H1 (cell line): ENCODE measurements around the gene RPS6KA2. TPM values are rescaled to one million over a fixed set of nuclear protein-coding genes. Genes with fewer than 3 reads are reported as not detected.

Experiments
- BACH1 ChIP-seq: IDR thresholded peaks from 2 replicates; pipeline ENCODE4 v1.6.1; 2012; ENCODE audit warnings: low read length, improper control_type of control experiment
- HDAC2 ChIP-seq, 2 experiments: fragments of 300-600 bp in 1 of 2; sonication (generic) in 1 of 2; IDR thresholded peaks; 2 replicates each; pipeline ENCODE4 v1.6.1; 2011 to 2012; ENCODE audit warnings: low read depth in 2 of 2, low read length in 2 of 2, mild to moderate bottlenecking in 2 of 2, moderate library complexity in 2 of 2, borderline replicate concordance in 1 of 2, inconsistent platforms in 1 of 2
- JUN ChIP-seq: IDR thresholded peaks from 2 replicates; pipeline ENCODE4 v1.6.1; 2011; ENCODE audit warnings: low read depth, mild to moderate bottlenecking, improper control_type of control experiment, low read length
- POLR2AphosphoS5 ChIP-seq: IDR thresholded peaks from 2 replicates; pipeline ENCODE4 v1.6.1; 2011; ENCODE audit warnings: low read depth, low read length
- RAD21 ChIP-seq, 2 experiments: IDR thresholded peaks in 1 of 2; conservative IDR thresholded peaks in 1 of 2; 2 replicates each; pipeline ENCODE4 v1.6.1; 2011; ENCODE audit warnings: low read depth in 2 of 2, low read length in 2 of 2, improper control_type of control experiment in 1 of 2, inconsistent platforms in 1 of 2, mild to moderate bottlenecking in 1 of 2, moderate library complexity in 1 of 2
- TEAD4 ChIP-seq: IDR thresholded peaks from 2 replicates; pipeline ENCODE4 v1.6.1; 2012; ENCODE audit warnings: low read depth, low read length, inconsistent platforms, mixed read lengths
- polyA plus RNA-seq, 7 experiments: library from polyadenylated mRNA; depleted of rRNA in 3 of 7; stranded (reverse) in 5 of 7; unstranded in 2 of 7; fragments of >200 nt in 5 of 7; fragments of 200-250 nt in 2 of 7; gene quantifications; 1 replicate in 5 of 7; 2 replicates in 1 of 7; 4 replicates in 1 of 7; pipeline versions ENCODE4 v1.2.1 to v1.2.3, GENCODE V29; 2011 to 2013; ENCODE audit warnings: missing spikeins in 2 of 7, mixed read lengths in 2 of 7
- total RNA-seq: library from RNA; stranded (reverse); fragmentation: NEBNext Ultra II Directional; extraction: Animal tissue kit (Norgen Biotek cat#: 25700); gene quantifications from 2 replicates; pipeline ENCODE4 v1.2.1, GENCODE V29; 2021
- TF ChIP-seq, protein P1 (sequence below): fragments of 300-600 bp; sonication (generic); IDR thresholded peaks from 2 replicates; pipeline ENCODE4 v1.7.1; 2012; ENCODE audit warnings: low read length, moderate library complexity, mild to moderate bottlenecking, inconsistent platforms; ENCODE audit not compliant: insufficient replicate concordance
- TF ChIP-seq, protein P2 (sequence below): IDR thresholded peaks from 2 replicates; pipeline ENCODE4 v1.6.1; 2012; ENCODE audit warnings: inconsistent platforms

The RPS6KA2 gene
- total and polyA plus RNA-seq, 2 of the 8 experiments (the other 6 are each of a cell fraction or from before 2014, with no cell fraction given): 8.8 to 25.7 TPM

DNA sequence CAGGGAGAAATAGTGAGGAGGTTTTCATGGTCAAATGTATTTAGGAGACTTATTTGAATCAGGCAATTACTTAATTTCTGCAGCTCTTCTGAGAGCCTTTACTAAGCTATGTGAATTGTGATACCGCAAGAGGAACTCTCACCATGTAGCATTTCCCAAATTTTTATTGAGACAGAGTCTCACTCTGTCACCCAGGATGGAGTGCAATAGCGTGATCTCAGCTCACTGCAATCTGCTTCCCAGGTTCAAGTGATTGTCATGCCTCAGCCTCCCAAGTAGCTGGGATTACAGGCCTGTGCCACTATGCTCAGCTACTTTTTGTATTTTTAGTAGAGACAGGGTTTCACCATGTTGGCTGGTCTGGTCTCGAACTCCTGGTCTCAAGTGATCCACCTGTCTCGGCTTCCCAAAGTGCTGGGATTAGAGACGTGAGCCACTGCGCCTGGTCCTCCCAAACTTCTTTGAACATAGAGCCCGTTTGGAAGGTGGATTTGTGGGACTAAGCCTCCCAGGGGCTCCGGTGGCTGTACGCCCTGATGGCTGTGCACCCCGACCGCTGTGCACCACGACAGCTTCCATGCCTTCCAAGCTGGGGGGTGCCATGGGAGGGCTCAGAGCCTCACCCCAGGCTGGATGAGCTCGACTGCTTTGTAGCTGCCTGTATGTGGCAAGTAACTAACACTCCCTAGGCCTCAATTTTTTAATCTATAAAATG is 238.6 kb downstream of the RPS6KA2 start (continued):
- TF ChIP-seq, protein P1, sequence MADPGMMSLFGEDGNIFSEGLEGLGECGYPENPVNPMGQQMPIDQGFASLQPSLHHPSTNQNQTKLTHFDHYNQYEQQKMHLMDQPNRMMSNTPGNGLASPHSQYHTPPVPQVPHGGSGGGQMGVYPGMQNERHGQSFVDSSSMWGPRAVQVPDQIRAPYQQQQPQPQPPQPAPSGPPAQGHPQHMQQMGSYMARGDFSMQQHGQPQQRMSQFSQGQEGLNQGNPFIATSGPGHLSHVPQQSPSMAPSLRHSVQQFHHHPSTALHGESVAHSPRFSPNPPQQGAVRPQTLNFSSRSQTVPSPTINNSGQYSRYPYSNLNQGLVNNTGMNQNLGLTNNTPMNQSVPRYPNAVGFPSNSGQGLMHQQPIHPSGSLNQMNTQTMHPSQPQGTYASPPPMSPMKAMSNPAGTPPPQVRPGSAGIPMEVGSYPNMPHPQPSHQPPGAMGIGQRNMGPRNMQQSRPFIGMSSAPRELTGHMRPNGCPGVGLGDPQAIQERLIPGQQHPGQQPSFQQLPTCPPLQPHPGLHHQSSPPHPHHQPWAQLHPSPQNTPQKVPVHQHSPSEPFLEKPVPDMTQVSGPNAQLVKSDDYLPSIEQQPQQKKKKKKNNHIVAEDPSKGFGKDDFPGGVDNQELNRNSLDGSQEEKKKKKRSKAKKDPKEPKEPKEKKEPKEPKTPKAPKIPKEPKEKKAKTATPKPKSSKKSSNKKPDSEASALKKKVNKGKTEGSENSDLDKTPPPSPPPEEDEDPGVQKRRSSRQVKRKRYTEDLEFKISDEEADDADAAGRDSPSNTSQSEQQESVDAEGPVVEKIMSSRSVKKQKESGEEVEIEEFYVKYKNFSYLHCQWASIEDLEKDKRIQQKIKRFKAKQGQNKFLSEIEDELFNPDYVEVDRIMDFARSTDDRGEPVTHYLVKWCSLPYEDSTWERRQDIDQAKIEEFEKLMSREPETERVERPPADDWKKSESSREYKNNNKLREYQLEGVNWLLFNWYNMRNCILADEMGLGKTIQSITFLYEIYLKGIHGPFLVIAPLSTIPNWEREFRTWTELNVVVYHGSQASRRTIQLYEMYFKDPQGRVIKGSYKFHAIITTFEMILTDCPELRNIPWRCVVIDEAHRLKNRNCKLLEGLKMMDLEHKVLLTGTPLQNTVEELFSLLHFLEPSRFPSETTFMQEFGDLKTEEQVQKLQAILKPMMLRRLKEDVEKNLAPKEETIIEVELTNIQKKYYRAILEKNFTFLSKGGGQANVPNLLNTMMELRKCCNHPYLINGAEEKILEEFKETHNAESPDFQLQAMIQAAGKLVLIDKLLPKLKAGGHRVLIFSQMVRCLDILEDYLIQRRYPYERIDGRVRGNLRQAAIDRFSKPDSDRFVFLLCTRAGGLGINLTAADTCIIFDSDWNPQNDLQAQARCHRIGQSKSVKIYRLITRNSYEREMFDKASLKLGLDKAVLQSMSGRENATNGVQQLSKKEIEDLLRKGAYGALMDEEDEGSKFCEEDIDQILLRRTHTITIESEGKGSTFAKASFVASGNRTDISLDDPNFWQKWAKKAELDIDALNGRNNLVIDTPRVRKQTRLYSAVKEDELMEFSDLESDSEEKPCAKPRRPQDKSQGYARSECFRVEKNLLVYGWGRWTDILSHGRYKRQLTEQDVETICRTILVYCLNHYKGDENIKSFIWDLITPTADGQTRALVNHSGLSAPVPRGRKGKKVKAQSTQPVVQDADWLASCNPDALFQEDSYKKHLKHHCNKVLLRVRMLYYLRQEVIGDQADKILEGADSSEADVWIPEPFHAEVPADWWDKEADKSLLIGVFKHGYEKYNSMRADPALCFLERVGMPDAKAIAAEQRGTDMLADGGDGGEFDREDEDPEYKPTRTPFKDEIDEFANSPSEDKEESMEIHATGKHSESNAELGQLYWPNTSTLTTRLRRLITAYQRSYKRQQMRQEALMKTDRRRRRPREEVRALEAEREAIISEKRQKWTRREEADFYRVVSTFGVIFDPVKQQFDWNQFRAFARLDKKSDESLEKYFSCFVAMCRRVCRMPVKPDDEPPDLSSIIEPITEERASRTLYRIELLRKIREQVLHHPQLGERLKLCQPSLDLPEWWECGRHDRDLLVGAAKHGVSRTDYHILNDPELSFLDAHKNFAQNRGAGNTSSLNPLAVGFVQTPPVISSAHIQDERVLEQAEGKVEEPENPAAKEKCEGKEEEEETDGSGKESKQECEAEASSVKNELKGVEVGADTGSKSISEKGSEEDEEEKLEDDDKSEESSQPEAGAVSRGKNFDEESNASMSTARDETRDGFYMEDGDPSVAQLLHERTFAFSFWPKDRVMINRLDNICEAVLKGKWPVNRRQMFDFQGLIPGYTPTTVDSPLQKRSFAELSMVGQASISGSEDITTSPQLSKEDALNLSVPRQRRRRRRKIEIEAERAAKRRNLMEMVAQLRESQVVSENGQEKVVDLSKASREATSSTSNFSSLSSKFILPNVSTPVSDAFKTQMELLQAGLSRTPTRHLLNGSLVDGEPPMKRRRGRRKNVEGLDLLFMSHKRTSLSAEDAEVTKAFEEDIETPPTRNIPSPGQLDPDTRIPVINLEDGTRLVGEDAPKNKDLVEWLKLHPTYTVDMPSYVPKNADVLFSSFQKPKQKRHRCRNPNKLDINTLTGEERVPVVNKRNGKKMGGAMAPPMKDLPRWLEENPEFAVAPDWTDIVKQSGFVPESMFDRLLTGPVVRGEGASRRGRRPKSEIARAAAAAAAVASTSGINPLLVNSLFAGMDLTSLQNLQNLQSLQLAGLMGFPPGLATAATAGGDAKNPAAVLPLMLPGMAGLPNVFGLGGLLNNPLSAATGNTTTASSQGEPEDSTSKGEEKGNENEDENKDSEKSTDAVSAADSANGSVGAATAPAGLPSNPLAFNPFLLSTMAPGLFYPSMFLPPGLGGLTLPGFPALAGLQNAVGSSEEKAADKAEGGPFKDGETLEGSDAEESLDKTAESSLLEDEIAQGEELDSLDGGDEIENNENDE: no peak
- TF ChIP-seq HDAC2 (IDR thresholded peaks at IDR 0.05; ENCODE audit: borderline replicate concordance in 1 of 2, low read depth in 2 of 2, low read length in 2 of 2) (no peak), TEAD4 (no peak), RAD21 (IDR thresholded peaks at IDR 0.05 in 1 of 2, conservative IDR thresholded peaks at IDR 0.05 in 1 of 2; ENCODE audit: low read depth in 2 of 2, low read length in 2 of 2) (no peak), JUN (no peak), POLR2AphosphoS5 (no peak), BACH1 (no peak)
- TF ChIP-seq, protein P2, sequence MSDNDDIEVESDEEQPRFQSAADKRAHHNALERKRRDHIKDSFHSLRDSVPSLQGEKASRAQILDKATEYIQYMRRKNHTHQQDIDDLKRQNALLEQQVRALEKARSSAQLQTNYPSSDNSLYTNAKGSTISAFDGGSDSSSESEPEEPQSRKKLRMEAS: no peak
